Left lung (tissue), 10 donors: ENCODE measurements around the gene IVNS1ABP. TPM values are rescaled to one million over a fixed set of nuclear protein-coding genes. Genes with fewer than 3 reads are reported as not detected.
A peak's percentile ranks its signal among the peaks of the same experiment; 100 is the strongest.
"Not testable (repeated sequence)": the region's sequence is repeated elsewhere in the genome, so short reads cannot be mapped to it uniquely, and the experiment has no call there.

Experiments
- ATAC-seq: fragments of 200-7000 bp; cut with Tn5 transposase; one replicate; pipeline ENCODE4 v1.9.1; 2020; ENCODE audit warnings: moderate library complexity
- DNase-seq, 4 donors: peaks; one replicate each; pipeline ENCODE4 v3.0.0-alpha.2; 2013 to 2020
- H3K27ac ChIP-seq, 2 donors: fragments of 200-600 bp; sonication (generic) in 1 of 2; one replicate each; pipeline versions ENCODE4 v1.5.0 to v1.8.0; 2020 to 2021
- H3K27me3 ChIP-seq, 2 donors: fragments of 200-600 bp; sonication (generic) in 1 of 2; one replicate each; pipeline versions ENCODE4 v1.5.0 to v1.8.0; 2020 to 2021
- H3K36me3 ChIP-seq, 2 donors: fragments of 200-600 bp; sonication (generic) in 1 of 2; one replicate each; pipeline versions ENCODE4 v1.5.0 to v1.8.0; 2020 to 2021
- H3K4me1 ChIP-seq, 2 donors: fragments of 200-600 bp; one replicate each; pipeline ENCODE4 v1.8.0; 2021
- H3K4me3 ChIP-seq, 2 donors: fragments of 200-600 bp; sonication (generic) in 1 of 2; one replicate each; pipeline versions ENCODE4 v1.5.0 to v1.8.0; 2020 to 2021; ENCODE audit warnings: mild to moderate bottlenecking in 1 of 2
- H3K9me3 ChIP-seq, 2 donors: fragments of 200-600 bp; sonication (generic) in 1 of 2; one replicate each; pipeline versions ENCODE4 v1.5.0 to v1.8.0; 2020 to 2021
- intact Hi-C, 2 donors: fragments of 100-400 bp; cut with DNase I; formaldehyde crosslinking; loops; one replicate each; pipeline versions ENCODE4 v1.11.2 to v1.14.2; 2022
- polyA plus RNA-seq, 6 donors: library from polyadenylated mRNA; unstranded; fragments of 120-200 nt; gene quantifications; one replicate each; pipeline ENCODE4 v1.2.1, GENCODE V29; 2013; ENCODE audit not compliant: insufficient read length in 6 of 6
- total RNA-seq, 2 donors: library from RNA; stranded (reverse); fragmentation: NEBNext Ultra II Directional; extraction: Animal tissue kit (Norgen Biotek cat#: 25700); gene quantifications; one replicate each; pipeline ENCODE4 v1.2.1, GENCODE V29; 2021
- TF ChIP-seq, protein P1 (sequence below), 2 donors: fragments of 200-600 bp; sonication (generic) in 1 of 2; IDR thresholded peaks; one replicate each; pipeline versions ENCODE4 v1.5.0 to v1.8.0; 2021; ENCODE audit warnings: antibody characterized with exemption in 2 of 2
- donor health status: DM: no; HTN: yes; CAD: no.
- donor health status: DM: no; HTN: no; CAD: no.

IVNS1ABP gene
- total and polyA plus RNA-seq, 8 donors: 74.3 to 215 (median 174) TPM

DNA sequence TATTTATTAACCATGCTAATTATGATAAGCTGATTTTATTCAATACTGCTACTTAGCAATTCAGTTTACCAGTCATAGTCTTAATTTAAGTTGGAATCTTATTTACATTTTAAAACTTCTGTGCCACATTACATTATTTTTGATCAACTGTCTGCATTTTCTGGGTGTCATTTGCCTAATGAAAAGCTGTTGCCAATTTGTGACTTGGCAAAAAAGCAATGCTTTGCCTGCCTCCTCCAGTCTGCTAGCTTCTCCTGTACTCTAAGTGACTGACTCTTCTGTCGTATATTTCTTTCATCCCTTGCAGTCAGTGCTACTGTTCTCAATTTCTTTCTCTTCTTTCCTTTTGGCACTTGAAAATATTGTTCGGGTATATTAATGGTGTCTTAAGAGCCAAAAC is 5.6 kb upstream of the IVNS1ABP start:
- no peaks in the 10 kb centered on the region for H3K36me3 ChIP-seq
- DNase-seq (no peak), ATAC-seq (no peak)
- intact Hi-C loops: no loop called here
- no peak overlapping the region for H3K27ac ChIP-seq
- H3K4me1 ChIP-seq: peaks cover 0 to 20% of the 10 kb centered on the region in 2 donors
- no peaks in the 10 kb centered on the region for H3K9me3 ChIP-seq
- TF ChIP-seq, protein P1, sequence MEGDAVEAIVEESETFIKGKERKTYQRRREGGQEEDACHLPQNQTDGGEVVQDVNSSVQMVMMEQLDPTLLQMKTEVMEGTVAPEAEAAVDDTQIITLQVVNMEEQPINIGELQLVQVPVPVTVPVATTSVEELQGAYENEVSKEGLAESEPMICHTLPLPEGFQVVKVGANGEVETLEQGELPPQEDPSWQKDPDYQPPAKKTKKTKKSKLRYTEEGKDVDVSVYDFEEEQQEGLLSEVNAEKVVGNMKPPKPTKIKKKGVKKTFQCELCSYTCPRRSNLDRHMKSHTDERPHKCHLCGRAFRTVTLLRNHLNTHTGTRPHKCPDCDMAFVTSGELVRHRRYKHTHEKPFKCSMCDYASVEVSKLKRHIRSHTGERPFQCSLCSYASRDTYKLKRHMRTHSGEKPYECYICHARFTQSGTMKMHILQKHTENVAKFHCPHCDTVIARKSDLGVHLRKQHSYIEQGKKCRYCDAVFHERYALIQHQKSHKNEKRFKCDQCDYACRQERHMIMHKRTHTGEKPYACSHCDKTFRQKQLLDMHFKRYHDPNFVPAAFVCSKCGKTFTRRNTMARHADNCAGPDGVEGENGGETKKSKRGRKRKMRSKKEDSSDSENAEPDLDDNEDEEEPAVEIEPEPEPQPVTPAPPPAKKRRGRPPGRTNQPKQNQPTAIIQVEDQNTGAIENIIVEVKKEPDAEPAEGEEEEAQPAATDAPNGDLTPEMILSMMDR (IDR thresholded peaks at IDR 0.05): no peak
- no peak overlapping the region for H3K4me3 ChIP-seq
- H3K27me3 ChIP-seq: no peaks in the 10 kb centered on the region

DNA sequence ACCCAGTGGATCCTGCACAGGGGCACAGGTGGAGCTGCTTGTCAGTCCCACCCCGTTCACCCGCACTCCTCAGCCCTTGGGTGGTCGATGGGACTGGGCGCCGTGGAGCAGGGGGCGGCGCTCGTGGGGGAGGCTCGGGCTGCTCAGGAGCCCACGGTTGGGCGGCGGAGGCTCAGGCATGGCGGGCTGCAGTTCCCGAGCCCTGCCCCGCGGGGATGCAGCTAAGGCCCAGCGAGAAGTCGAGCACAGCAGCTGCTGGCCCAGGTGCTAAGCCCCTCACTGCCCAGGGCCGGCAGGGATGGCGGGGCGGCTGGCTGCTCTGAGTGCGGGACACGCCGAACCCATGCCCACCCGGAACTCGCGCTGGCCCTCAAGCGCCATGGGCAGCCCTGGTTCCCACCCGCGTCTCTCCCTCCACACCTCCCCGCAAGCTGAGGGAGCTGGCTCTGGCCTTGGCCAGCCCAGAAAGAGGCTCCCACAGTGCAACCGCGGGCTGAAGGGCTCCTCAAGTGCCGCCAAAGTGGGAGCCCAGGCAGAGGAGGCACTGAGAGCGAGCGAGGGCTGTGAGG is 4.7 kb upstream of the IVNS1ABP start:
- DNase-seq: peak in 1 of 4 donors; percentile 64
- H3K9me3 ChIP-seq, H3K36me3 ChIP-seq, intact Hi-C loops, ATAC-seq, H3K4me3 ChIP-seq, H3K27me3 ChIP-seq, H3K27ac ChIP-seq: not testable (repeated sequence)
- peaks cover 0 to 20% of the 10 kb centered on the region in 2 donors for H3K4me1 ChIP-seq

DNA sequence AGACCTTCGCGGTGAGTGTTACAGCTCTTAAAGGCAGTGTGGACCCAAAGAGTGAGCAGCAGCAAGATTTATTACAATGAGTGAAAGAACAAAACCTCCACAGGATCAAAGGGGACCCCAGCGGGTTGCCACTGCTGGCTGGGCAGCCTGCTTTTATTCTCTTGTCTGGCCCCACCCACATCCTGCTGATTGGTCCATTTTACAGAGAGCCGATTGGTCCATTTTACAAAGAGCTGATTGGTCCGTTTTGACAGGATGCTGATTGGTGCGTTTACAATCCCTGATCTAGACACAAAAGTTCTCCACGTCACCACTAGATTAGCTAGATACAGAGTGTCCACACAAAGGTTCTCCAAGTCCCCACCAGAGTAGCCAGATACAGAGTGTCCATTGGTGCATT is 4.1 kb upstream of the IVNS1ABP start:
- H3K4me3 ChIP-seq, DNase-seq, H3K9me3 ChIP-seq, ATAC-seq, H3K36me3 ChIP-seq, H3K27ac ChIP-seq, H3K27me3 ChIP-seq, intact Hi-C loops: not testable (repeated sequence)
- peaks cover 0 to 20% of the 10 kb centered on the region in 2 donors for H3K4me1 ChIP-seq

DNA sequence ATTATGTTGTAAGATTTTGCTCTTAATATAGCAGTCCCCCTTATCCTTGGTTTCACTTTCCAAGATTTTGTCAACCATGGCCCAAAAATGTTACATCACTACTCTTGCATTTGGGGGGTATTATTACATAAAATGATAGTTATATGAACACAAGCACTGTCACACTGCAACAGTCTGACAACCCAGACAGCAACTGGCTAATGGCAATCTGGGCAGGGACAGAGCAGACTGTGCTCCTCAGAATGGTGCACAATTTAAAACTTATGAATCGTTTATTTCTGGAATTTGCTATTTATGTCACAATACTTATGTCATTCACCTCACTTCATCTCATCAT is 2.1 kb upstream of the IVNS1ABP start:
- Histone ChIP-seq H3K36me3 (no peaks in the 10 kb centered on the region), H3K27ac (peak overlapping the region in 1 of 2 donors; percentile 99), H3K27me3 (no peaks in the 10 kb centered on the region), H3K4me3 (no peak overlapping the region), H3K9me3 (no peaks in the 10 kb centered on the region), H3K4me1 (peaks cover 13 to 28% of the 10 kb centered on the region in 2 donors)
- no peak for DNase-seq
- TF ChIP-seq, protein P1 (IDR thresholded peaks at IDR 0.05): no peak
- ATAC-seq: no peak
- intact Hi-C loops: no loop called here

DNA sequence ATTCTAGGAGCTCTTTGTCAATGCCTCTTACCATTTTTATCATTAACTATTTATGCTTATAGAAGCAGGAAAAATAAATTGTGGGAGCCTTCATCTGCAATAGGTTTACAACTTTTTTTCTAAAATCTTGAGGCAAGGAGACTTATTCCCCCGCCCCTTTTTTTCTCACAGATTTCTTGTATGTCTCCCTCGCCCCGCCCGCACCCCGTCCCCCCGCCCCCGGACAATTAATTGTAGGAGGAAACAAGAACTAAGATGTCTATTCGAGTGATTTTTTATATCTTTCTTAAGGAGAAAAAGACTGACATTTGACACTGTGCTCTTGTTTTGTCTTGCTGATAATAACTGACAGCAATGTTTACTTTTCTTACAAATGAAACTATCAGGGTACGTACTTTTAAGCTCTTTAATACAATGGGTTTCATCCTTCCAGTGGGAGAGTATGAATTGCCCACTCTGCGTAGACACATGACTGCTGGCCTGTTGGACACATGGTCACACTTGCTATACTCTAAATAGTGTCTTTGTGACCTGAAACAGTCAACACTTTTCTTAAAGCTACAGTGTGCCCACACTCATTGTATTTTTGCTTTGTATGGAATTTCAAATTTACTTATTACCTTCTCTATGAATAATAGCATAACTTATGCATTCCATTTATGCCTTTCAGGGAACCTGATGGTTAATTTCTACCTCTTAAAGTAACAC is 1.5 kb upstream of the IVNS1ABP start:
- Histone ChIP-seq H3K27ac (peak overlapping the region; percentile 98 to 99), H3K4me1 (peaks cover 19 to 34% of the 10 kb centered on the region in 2 donors), H3K4me3 (peak overlapping the region in 1 of 2 donors; percentile 97), H3K36me3 (no peaks in the 10 kb centered on the region), H3K27me3 (no peaks in the 10 kb centered on the region), H3K9me3 (no peaks in the 10 kb centered on the region)
- intact Hi-C loops: no loop called here
- ATAC-seq (no peak), DNase-seq (no peak)
- TF ChIP-seq, protein P1 (IDR thresholded peaks at IDR 0.05): no peak

DNA sequence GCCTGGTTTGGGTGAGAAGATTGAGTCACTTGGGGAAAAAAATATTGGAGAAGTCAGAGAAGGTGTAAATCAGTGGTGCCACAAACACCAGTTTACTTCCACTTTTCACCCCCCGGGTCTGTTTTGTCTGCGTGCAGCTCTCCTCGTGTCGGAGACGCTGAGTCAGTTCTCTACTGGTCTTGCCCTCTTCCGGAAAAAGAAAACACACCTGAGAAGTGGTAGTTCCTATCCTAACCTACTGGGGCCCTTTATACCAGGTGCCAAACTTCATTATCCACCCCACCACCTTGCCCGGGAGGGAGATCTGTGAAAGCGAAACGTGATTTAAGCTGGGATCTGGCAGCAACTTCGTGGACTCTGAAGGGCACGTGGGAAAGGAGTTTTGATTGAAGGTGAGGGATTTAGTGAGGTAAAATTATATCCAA is 855 bp upstream of the IVNS1ABP start:
- ATAC-seq (peak; percentile 25), DNase-seq (peak in 3 of 4 donors; percentile 29 to 67 (median 42))
- Histone ChIP-seq H3K4me1 (peaks cover 20 to 40% of the 10 kb centered on the region in 2 donors), H3K4me3 (peak overlapping the region; percentile 97), H3K27me3 (no peaks in the 10 kb centered on the region), H3K27ac (peak overlapping the region; percentile 98 to 99), H3K9me3 (no peaks in the 10 kb centered on the region), H3K36me3 (no peaks in the 10 kb centered on the region)
- TF ChIP-seq, protein P1 (IDR thresholded peaks at IDR 0.05): no peak
- intact Hi-C loops: no loop called here
